LNCAP (cell line): ENCODE results near the gene RBM26.

Source experiments
- TF ChIP-seq, protein P1 (sequence below): fragments of 450-650 bp; IDR thresholded peaks from 2 replicates; pipeline ENCODE4 v1.5.1; 2017; ENCODE audit warnings: mild to moderate bottlenecking

RBM26 gene

DNA sequence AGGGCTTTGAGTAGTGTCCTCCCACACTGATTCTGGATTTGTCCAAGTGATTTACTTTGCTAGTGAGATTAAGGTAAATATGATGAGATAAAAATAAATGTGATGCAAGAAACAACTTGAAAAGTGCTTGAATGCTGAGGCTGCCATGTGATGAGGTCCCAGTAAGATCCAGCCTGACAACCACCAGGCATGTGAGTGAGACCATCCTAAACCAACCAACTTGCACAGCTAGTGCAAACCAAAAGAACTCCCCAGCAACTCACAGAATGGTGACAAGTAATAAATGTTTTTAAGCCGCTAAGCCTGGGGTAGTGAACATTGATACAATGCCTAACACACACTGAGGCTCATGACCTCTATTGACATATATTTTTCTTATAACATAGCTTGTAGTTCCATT lies 13.3 kb upstream of the RBM26 start:
- TF ChIP-seq, protein P1, sequence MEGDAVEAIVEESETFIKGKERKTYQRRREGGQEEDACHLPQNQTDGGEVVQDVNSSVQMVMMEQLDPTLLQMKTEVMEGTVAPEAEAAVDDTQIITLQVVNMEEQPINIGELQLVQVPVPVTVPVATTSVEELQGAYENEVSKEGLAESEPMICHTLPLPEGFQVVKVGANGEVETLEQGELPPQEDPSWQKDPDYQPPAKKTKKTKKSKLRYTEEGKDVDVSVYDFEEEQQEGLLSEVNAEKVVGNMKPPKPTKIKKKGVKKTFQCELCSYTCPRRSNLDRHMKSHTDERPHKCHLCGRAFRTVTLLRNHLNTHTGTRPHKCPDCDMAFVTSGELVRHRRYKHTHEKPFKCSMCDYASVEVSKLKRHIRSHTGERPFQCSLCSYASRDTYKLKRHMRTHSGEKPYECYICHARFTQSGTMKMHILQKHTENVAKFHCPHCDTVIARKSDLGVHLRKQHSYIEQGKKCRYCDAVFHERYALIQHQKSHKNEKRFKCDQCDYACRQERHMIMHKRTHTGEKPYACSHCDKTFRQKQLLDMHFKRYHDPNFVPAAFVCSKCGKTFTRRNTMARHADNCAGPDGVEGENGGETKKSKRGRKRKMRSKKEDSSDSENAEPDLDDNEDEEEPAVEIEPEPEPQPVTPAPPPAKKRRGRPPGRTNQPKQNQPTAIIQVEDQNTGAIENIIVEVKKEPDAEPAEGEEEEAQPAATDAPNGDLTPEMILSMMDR = no peak

DNA sequence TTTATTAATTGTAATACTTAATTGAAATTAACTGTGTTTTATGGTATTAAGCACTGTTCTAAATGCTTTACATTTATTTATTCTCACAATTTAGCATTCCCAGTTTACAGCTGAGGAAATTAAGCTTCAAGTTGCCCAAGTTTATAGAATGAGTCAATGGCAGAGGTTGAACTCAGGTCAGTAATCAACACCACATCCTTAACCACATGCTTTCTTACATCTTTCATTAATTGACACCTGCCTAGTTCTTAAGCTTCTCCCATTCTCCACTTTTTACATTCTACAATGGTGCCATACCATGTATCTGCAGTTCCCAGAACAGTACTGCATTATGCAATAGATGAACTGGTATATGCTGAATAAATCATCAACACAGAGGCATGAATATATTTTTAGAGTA lies 11.7 kb upstream of the RBM26 start:
- TF ChIP-seq, protein P1 = no peak

DNA sequence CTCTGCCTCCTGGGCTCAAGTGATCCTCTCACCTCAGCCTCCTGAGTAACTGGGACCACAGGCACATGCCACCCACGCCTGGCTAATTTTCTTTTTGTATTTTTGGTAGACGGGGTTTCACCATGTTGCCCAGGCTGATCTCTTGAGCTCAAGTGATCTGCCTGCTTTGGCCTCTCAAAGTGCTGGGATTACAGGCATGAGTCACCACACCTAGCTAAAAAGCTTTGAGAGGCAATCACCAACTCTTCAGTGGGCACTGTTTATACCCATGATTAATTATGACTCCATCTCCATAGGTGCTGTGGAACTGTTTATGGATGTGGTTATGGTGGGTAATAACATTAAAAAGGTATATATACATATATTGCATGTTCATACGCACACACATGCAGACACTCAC lies 7.5 kb upstream of the RBM26 start:
- TF ChIP-seq, protein P1 = no peak

DNA sequence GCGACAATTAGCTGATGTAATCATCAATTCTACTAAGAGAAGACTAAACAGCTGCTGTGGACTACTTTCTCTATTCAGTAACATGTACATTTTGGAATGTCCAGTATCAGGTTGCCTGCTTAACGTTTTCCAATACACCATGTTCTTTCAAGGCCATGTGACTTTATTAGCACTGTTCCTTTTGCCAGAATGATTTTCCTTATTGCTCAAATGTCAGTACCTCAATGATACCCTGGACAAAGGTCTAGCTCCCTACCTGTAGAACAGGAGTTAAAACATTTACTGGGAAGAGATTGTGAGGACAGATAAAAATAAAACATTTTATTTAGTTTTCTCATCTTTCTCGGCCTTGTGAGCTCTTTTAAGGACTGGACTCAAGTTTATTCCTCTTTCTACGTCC lies 3.8 kb upstream of the RBM26 start:
- TF ChIP-seq, protein P1 = no peak

DNA sequence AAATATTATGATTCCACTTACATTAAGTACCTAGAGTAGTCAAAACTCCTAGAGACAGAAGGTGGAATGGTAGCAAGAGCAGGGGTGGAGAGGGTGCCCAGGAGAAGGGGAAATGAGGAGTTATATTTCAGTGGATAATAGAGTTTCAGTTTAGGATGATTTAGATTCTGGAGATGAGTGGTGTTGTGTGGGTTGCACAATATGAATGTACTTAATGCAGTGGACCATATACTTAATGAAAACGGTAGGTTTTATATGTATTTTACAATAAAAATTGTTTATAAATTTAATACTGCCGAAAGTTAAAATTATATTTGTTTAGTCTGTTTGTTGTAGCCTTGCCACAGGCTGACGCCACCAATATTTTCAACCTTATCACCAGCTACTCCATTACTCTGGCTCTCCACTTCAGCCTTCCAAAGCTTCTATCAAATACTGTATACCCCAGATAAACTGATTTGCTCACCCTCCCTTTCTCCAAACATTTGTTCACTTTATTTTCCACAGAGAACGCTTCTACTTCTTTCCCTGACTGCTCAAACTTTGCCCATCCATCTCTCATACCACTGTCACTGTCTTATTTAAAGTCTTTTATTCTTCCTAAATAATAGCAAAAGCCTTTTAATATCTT lies 1.4 kb upstream of the RBM26 start:
- TF ChIP-seq, protein P1 = no peak

DNA sequence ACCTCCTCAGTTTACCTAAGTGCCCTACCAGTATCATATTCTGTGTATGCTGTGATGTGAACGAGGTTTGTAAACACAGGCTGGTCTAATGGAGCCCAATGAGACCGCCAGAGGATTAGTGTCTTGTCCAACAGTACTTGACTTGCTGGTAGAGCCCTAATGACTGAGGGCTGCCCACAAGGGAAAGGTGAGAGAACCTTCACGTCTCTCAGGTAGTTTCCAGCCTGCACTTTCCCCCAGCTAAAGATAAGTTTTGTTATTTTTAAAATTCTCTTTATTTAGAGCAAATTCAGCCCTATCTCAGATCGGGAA lies 498 bp upstream of the RBM26 start:
- TF ChIP-seq, protein P1 = no peak

DNA sequence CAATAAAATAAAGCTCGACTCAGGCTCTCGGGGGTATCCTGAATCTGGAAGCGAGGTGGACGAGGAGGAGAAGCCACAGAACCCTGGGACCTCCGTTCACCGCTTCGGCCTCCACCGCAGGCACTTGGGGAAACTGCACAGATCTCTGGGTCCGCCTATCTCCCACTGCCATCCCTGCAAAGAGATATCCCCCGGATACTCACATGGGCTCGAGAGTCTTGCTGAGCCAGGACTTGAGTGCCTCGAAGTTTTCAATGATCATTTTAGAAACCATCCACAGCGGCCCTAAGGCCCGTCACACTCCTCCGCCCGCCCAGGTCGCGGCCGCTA lies 589 bp downstream of the RBM26 start:
- TF ChIP-seq, protein P1 = no peak

DNA sequence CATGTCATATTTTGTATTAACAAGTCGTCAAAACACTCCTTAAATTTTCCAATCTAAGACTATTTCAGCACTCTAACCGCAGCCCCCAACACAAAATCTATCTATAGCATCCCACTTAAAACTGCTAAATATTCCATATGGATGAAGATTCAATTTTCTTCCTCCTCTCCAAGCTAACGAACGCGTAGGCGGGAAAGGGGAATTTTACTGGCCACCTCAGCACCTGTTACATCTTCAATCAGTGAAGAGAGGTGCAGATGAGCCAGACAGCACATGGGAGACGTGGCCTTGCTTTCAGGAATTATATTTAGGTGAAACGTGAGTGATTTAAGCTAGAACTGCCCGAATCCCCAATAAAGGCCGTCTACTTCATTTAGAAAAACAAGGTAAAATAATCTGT lies 1.1 kb downstream of the RBM26 start:
- TF ChIP-seq, protein P1 = no peak
